ENCODE measurements around the gene CBFA2T3.

Gene CBFA2T3

DNA sequence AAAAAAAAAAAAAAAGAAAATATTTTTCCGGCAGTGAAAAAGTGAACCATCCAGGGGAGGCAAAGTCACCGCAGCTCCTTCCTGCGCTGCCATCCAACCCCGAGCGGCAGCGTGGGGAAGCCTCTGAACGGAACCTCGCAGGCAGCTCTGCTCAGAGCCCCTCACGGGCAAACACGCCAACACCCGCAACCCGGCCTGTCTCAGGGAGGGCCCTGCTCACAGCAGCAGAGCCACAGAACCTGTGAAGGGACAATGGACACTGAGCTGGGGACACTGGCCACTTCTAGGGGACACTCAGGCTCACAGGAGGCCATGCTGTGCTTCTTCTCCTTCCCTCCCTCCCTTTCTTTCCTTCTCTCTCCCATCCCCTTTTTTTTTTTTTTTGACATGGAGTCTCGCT is 143.9 kb downstream of the CBFA2T3 start:
- H3K9ac ChIP-seq (ENCODE audit: insufficient read length): no peak overlapping the region
- no peak overlapping the region for H3K27ac ChIP-seq
- no peaks in the 10 kb centered on the region for H3K9me3 ChIP-seq (ENCODE audit: low read depth, low read length)
- H3K36me3 ChIP-seq (ENCODE audit: insufficient read depth, low read length): no peaks in the 10 kb centered on the region
- TF ChIP-seq EZH2 (IDR thresholded peaks at IDR 0.05): no peak
- TF ChIP-seq POLR2AphosphoS5 (IDR thresholded peaks at IDR 0.05; ENCODE audit: borderline replicate concordance, low read depth, low read length): no peak
- no peak for TF ChIP-seq FOXP2 (optimal IDR thresholded peaks at IDR 0.05; ENCODE audit: control extremely low read depth, extremely low read length, insufficient read depth)
- no peak for DNase-seq (ENCODE audit: low read depth, low spot score)
- no peak overlapping the region for H3K4me3 ChIP-seq

- DNase-seq (ENCODE audit: low read depth, low spot score): no peak
- TF ChIP-seq POLR2AphosphoS5 (IDR thresholded peaks at IDR 0.05; ENCODE audit: borderline replicate concordance, low read depth, low read length) (no peak), FOXP2 (optimal IDR thresholded peaks at IDR 0.05; ENCODE audit: control extremely low read depth, extremely low read length, insufficient read depth) (no peak), EZH2 (IDR thresholded peaks at IDR 0.05) (no peak)
- H3K36me3 ChIP-seq (ENCODE audit: insufficient read depth, low read length): no peaks in the 10 kb centered on the region
Observed at GRCh38 chr16:88831838-88832237, 145.2 kb downstream of the CBFA2T3 start.

GRCh38 chr16:88830783-88831182 is 146.2 kb downstream of the CBFA2T3 start:
- H3K9me3 ChIP-seq (ENCODE audit: low read depth, low read length): no peaks in the 10 kb centered on the region
- no peak for DNase-seq (ENCODE audit: low read depth, low spot score)
- no peak for TF ChIP-seq FOXP2 (optimal IDR thresholded peaks at IDR 0.05; ENCODE audit: control extremely low read depth, extremely low read length, insufficient read depth)
- TF ChIP-seq POLR2AphosphoS5 (IDR thresholded peaks at IDR 0.05; ENCODE audit: borderline replicate concordance, low read depth, low read length): no peak
- no peak for TF ChIP-seq EZH2 (IDR thresholded peaks at IDR 0.05)
- no peak overlapping the region for H3K9ac ChIP-seq (ENCODE audit: insufficient read length)
- no peak overlapping the region for H3K4me3 ChIP-seq
- no peak overlapping the region for H3K27ac ChIP-seq
- H3K36me3 ChIP-seq (ENCODE audit: insufficient read depth, low read length): no peaks in the 10 kb centered on the region

More at GRCh38 chr16:88831838-88832237, 145.2 kb downstream of the CBFA2T3 start:
- no peak overlapping the region for H3K27ac ChIP-seq
- H3K9me3 ChIP-seq (ENCODE audit: low read depth, low read length): no peaks in the 10 kb centered on the region
- H3K4me3 ChIP-seq: no peak overlapping the region
- H3K9ac ChIP-seq (ENCODE audit: insufficient read length): no peak overlapping the region

GRCh38 chr16:88830258-88830657 is 146.7 kb downstream of the CBFA2T3 start:
- Histone ChIP-seq H3K4me3 (no peak overlapping the region), H3K9me3 (ENCODE audit: low read depth, low read length) (no peaks in the 10 kb centered on the region), H3K27ac (no peak overlapping the region), H3K9ac (ENCODE audit: insufficient read length) (no peak overlapping the region), H3K36me3 (ENCODE audit: insufficient read depth, low read length) (no peaks in the 10 kb centered on the region)
- TF ChIP-seq EZH2 (IDR thresholded peaks at IDR 0.05): no peak
- no peak for TF ChIP-seq FOXP2 (optimal IDR thresholded peaks at IDR 0.05; ENCODE audit: control extremely low read depth, extremely low read length, insufficient read depth)
- no peak for TF ChIP-seq POLR2AphosphoS5 (IDR thresholded peaks at IDR 0.05; ENCODE audit: borderline replicate concordance, low read depth, low read length)
- DNase-seq (ENCODE audit: low read depth, low spot score): no peak

DNA sequence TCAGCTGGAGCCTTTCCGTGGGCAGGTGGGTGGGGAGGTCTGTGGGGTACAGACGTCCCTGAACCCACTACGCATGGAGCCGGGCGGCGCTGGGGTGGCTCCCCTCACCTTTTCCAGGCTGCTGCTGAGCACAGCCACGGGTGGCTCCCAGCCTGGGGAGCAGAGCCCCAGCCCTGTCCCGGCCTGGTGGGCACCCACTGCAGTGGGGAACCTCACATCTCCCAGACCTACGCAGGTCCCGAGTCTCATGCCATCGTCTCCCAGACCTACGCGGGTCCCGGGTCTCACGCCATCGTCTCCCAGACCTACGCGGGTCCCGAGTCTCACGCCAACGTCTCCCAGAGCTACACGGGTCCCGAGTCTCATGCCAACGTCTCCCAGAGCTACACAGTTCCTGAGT is 148.3 kb downstream of the CBFA2T3 start:
- no peaks in the 10 kb centered on the region for H3K36me3 ChIP-seq (ENCODE audit: insufficient read depth, low read length)
- H3K4me3 ChIP-seq: no peak overlapping the region
- TF ChIP-seq EZH2 (IDR thresholded peaks at IDR 0.05) (no peak), FOXP2 (optimal IDR thresholded peaks at IDR 0.05; ENCODE audit: control extremely low read depth, extremely low read length, insufficient read depth) (no peak), POLR2AphosphoS5 (IDR thresholded peaks at IDR 0.05; ENCODE audit: borderline replicate concordance, low read depth, low read length) (no peak)
- no peaks in the 10 kb centered on the region for H3K9me3 ChIP-seq (ENCODE audit: low read depth, low read length)
- no peak overlapping the region for H3K9ac ChIP-seq (ENCODE audit: insufficient read length)
- H3K27ac ChIP-seq: no peak overlapping the region
- DNase-seq (ENCODE audit: low read depth, low spot score): no peak

- no peak overlapping the region for H3K9ac ChIP-seq (ENCODE audit: insufficient read length)
- H3K9me3 ChIP-seq (ENCODE audit: low read depth, low read length): no peaks in the 10 kb centered on the region
- TF ChIP-seq POLR2AphosphoS5 (IDR thresholded peaks at IDR 0.05; ENCODE audit: borderline replicate concordance, low read depth, low read length): no peak
- no peak for TF ChIP-seq FOXP2 (optimal IDR thresholded peaks at IDR 0.05; ENCODE audit: control extremely low read depth, extremely low read length, insufficient read depth)
- TF ChIP-seq EZH2 (IDR thresholded peaks at IDR 0.05): no peak
- no peak overlapping the region for H3K27ac ChIP-seq
- no peaks in the 10 kb centered on the region for H3K36me3 ChIP-seq (ENCODE audit: insufficient read depth, low read length)
- H3K4me3 ChIP-seq: no peak overlapping the region
- DNase-seq (ENCODE audit: low read depth, low spot score): no peak
Observed at GRCh38 chr16:88827727-88828126, 149.3 kb downstream of the CBFA2T3 start.

DNA sequence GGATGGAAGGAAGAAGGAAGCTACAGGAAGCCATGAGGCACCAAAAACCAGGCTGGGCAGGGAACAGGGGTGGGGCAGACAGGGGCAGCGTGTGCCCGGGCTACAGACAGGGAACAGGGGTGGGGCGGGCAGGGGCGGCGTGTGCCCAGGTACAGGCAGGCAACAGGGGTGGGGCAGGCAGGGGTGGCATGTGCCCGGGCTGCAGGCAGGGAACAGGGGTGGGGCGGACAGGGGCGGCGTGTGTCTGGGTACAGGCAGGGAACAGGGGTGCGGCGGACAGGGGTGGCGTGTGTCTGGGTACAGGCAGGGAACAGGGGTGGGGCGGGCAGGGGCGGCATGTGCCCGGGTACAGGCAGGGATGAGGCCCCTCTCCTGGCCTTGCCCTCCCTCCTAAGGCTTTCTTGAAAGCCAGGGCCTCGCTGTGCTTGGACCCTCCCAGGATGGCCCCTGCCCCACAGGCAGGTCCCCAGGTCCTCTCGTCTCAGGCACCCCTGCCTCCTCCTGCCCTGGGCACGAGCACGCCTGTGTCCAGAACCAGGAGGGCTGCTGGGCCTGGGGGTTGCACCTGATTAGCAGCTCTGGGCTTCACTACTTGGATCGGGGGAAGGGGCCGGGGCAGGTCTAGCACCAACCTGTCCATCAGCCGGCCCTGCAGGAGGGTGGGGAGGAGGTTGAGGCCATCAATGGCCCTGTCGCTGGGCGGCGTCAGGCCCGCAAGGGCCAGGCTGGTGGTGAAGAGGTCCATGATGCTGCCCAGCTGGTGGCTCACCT is 150.8 kb downstream of the CBFA2T3 start:
- no peak for TF ChIP-seq FOXP2 (optimal IDR thresholded peaks at IDR 0.05; ENCODE audit: control extremely low read depth, extremely low read length, insufficient read depth)
- no peak for TF ChIP-seq POLR2AphosphoS5 (IDR thresholded peaks at IDR 0.05; ENCODE audit: borderline replicate concordance, low read depth, low read length)
- TF ChIP-seq EZH2 (IDR thresholded peaks at IDR 0.05): no peak
- no peaks in the 10 kb centered on the region for H3K9me3 ChIP-seq (ENCODE audit: low read depth, low read length)
- H3K9ac ChIP-seq (ENCODE audit: insufficient read length): no peak overlapping the region

GRCh38 chr16:88825146-88825545 is 151.9 kb downstream of the CBFA2T3 start:
- TF ChIP-seq EZH2 (IDR thresholded peaks at IDR 0.05): no peak
- no peak for TF ChIP-seq POLR2AphosphoS5 (IDR thresholded peaks at IDR 0.05; ENCODE audit: borderline replicate concordance, low read depth, low read length)
- no peak for TF ChIP-seq FOXP2 (optimal IDR thresholded peaks at IDR 0.05; ENCODE audit: control extremely low read depth, extremely low read length, insufficient read depth)
- no peak overlapping the region for H3K27ac ChIP-seq
- H3K36me3 ChIP-seq (ENCODE audit: insufficient read depth, low read length): no peaks in the 10 kb centered on the region
- no peak for DNase-seq (ENCODE audit: low read depth, low spot score)
- H3K4me3 ChIP-seq: no peak overlapping the region
- no peaks in the 10 kb centered on the region for H3K9me3 ChIP-seq (ENCODE audit: low read depth, low read length)
- no peak overlapping the region for H3K9ac ChIP-seq (ENCODE audit: insufficient read length)

More for the DNA sequence above, 150.8 kb downstream of the CBFA2T3 start:
- Histone ChIP-seq H3K27ac (no peak overlapping the region), H3K36me3 (ENCODE audit: insufficient read depth, low read length) (no peaks in the 10 kb centered on the region), H3K4me3 (no peak overlapping the region)
- no peak for DNase-seq (ENCODE audit: low read depth, low spot score)
